ENCODE data around the gene MCTP1.

MCTP1 gene

DNA sequence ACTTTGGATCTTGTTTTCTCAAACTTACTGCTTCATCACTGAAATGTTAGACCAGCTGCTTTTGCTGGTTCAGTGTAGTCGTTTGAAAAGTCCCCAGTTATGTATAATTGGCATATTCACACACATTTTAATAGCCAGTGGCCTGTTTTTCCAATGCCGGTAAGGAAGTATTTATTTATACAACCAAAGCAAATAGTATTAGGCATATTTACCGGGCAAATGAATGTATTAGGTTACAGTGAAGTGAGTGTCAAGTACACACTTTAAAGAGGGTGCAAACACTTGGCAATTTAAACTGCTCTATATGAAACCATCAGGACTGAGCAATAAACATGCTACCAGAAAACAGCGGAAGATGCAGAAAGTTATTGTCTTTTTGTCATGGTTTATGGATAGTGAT lies 242.9 kb downstream of the MCTP1 start:
- no peaks in the 10 kb centered on the region for H3K27me3 Mint-ChIP-seq (ENCODE audit: low read depth)
- no peak overlapping the region for H3K27ac Mint-ChIP-seq
- H3K36me3 Mint-ChIP-seq (ENCODE audit: low read depth): no peaks in the 10 kb centered on the region
- H3K4me1 Mint-ChIP-seq: no peaks in the 10 kb centered on the region
- H3K4me3 Mint-ChIP-seq: no peak overlapping the region
- no peaks in the 10 kb centered on the region for H3K9me3 Mint-ChIP-seq
- TF ChIP-seq, protein P1, sequence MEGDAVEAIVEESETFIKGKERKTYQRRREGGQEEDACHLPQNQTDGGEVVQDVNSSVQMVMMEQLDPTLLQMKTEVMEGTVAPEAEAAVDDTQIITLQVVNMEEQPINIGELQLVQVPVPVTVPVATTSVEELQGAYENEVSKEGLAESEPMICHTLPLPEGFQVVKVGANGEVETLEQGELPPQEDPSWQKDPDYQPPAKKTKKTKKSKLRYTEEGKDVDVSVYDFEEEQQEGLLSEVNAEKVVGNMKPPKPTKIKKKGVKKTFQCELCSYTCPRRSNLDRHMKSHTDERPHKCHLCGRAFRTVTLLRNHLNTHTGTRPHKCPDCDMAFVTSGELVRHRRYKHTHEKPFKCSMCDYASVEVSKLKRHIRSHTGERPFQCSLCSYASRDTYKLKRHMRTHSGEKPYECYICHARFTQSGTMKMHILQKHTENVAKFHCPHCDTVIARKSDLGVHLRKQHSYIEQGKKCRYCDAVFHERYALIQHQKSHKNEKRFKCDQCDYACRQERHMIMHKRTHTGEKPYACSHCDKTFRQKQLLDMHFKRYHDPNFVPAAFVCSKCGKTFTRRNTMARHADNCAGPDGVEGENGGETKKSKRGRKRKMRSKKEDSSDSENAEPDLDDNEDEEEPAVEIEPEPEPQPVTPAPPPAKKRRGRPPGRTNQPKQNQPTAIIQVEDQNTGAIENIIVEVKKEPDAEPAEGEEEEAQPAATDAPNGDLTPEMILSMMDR (IDR thresholded peaks at IDR 0.05; ENCODE audit: unreplicated experiment in 3 of 3): no peak

DNA sequence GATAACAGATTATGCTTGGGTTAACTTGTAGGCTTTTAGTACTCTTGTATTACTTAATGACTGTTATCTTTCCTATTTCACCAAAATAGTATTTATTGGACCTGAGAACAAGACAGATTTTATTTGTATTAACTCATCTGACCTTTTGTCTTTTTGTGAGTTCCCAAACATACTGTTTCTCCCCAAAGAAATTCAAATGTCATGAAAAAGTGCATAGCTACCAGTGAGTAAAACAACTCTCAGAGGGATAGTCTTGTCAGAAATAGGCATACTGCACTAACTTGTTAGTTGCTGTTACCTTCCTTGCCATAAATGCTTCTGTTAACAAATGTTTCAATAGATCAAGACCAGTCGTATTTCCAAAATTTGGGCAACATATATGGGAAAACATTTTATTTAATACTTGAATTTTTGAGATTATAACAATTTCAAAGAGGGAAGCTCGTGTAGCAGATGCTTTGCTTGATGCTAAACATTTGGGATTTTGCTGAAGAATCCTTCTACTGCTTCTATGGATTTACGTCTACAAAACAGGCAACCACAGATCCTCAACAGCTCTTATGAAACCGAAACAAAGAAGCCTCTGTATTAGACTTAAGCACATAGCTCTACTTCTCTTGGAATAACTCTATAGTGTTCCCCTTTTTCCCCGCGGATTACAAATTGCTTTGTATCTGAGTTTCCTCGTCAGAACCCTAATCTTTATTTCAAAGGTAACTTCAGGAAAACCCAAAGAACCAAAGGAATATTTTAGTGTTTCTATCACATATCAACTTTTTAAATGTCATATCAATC lies 248.8 kb downstream of the MCTP1 start:
- Mint-ChIP-seq H3K27me3 (ENCODE audit: low read depth) (no peaks in the 10 kb centered on the region), H3K4me1 (no peaks in the 10 kb centered on the region), H3K9me3 (peaks cover 12% of the 10 kb centered on the region), H3K27ac (no peak overlapping the region), H3K36me3 (ENCODE audit: low read depth) (no peaks in the 10 kb centered on the region), H3K4me3 (no peak overlapping the region)
- TF ChIP-seq, protein P1 (IDR thresholded peaks at IDR 0.05; ENCODE audit: unreplicated experiment in 3 of 3): no peak

DNA sequence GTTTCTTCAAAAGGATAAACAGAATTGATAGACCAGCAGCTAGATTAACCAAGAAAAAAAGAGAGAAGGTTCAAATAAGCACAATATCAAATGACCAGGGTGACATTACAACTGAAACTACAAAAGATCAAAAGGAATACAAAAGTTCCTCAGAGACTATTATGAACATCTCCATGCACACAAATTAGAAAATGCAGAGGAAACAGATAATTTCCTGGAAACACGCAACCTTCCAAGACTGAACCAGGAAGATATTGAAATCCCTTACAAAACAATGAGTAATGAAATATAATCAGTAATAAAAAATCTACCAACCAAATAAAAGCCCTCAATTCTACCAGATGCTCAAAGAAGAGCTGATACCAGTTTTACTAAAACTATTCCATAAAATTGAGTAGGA lies 252.1 kb downstream of the MCTP1 start:
- TF ChIP-seq, protein P1 (IDR thresholded peaks at IDR 0.05; ENCODE audit: unreplicated experiment in 3 of 3): no peak
- Mint-ChIP-seq H3K4me3 (no peak overlapping the region), H3K9me3 (peaks cover 12% of the 10 kb centered on the region), H3K4me1 (peaks cover 2% of the 10 kb centered on the region), H3K27ac (no peak overlapping the region), H3K36me3 (ENCODE audit: low read depth) (no peaks in the 10 kb centered on the region), H3K27me3 (ENCODE audit: low read depth) (no peaks in the 10 kb centered on the region)

DNA sequence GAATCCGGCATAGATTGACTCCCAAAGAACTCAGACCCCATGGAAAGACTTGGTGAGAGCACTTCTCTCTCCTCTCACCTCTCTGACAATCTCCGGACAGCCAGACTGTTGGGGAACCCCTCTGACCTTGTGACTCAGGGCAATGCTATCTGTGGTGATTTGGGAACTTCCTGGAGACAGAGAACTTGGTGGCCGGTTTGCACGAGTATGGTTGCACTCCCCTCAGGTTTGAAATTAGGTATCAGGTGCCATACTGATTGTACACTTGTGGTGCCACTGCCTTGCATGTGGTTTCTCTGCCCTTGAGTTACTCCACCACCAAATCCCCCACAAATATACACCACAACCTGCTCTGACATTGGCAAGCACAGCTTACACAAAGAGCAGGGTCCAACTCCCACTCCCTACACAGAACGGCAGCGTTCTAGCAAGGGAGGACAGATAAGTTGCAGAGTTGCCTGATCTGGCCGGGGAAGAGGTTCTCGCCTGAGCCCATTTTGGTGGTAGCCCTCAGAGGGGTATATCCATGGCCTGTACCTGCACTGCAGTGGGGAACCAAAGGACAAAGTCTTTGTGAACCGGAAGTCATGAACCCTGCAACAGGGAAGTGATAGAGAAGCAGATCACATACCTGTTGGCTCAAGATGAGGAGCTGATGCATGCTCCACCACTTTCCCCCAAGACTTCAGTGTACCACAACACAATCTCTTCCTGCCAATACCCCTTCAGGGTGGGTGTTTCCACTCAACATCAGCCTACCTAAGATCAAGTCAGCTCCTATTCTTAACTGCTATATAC lies 255.1 kb downstream of the MCTP1 start:
- Mint-ChIP-seq H3K36me3 (ENCODE audit: low read depth) (no peaks in the 10 kb centered on the region), H3K27me3 (ENCODE audit: low read depth) (no peaks in the 10 kb centered on the region), H3K4me3 (no peak overlapping the region), H3K27ac (no peak overlapping the region), H3K4me1 (peaks cover 11% of the 10 kb centered on the region), H3K9me3 (peaks cover 12% of the 10 kb centered on the region)
- TF ChIP-seq, protein P1 (IDR thresholded peaks at IDR 0.05; ENCODE audit: unreplicated experiment in 3 of 3): no peak

DNA sequence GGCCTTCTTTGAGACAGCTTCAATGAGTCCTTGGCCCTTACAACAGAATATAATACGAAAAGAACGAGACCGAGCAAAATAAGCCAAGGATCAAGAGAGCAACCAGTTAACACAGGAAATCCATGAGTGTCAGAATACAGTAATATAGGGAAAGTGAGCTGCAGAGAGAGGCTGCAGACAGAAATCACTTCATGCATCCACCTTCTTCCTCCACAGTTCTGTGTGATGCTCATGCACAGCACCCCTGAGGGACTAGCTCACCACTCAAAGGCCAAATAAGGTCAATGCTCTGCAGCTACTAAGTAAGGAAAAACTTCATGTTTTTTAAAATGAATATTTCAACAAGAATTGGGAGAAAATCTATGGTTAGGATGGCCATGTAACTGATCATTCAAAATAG lies 257.1 kb downstream of the MCTP1 start:
- H3K27me3 Mint-ChIP-seq (ENCODE audit: low read depth): no peaks in the 10 kb centered on the region
- H3K36me3 Mint-ChIP-seq (ENCODE audit: low read depth): no peaks in the 10 kb centered on the region
- no peak overlapping the region for H3K27ac Mint-ChIP-seq
- H3K4me3 Mint-ChIP-seq: no peak overlapping the region
- TF ChIP-seq, protein P1 (IDR thresholded peaks at IDR 0.05; ENCODE audit: unreplicated experiment in 3 of 3): no peak
- peaks cover 11% of the 10 kb centered on the region for H3K4me1 Mint-ChIP-seq
- peaks cover 1% of the 10 kb centered on the region for H3K9me3 Mint-ChIP-seq
